ENCODE results near the gene PGM2L1.
"Not testable (repeated sequence)": the region's sequence is repeated elsewhere in the genome, so short reads cannot be mapped to it uniquely, and the experiment has no call there.

PGM2L1 gene

DNA sequence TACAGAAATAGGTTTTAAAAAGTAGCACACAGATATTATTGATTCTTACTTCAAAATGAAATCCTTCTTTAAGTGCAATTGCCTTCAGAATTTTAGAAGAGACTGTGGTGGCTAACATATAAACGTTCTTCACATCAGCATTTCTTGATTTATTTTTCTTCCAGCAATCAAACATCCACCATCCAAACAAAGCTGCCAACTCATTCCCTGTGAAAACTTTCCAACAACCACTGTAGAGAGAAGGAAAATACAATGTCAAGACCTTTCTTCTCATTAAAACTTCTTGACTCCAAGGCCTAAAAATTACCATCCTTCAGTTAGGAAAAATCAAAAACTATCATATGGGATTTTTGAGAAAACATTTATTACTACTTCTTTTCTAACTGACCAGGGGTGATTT lies 52.8 kb downstream of the PGM2L1 start:
- intact Hi-C loops (cut with DNase I): no loop called here
- DNase-seq: no peak

DNA sequence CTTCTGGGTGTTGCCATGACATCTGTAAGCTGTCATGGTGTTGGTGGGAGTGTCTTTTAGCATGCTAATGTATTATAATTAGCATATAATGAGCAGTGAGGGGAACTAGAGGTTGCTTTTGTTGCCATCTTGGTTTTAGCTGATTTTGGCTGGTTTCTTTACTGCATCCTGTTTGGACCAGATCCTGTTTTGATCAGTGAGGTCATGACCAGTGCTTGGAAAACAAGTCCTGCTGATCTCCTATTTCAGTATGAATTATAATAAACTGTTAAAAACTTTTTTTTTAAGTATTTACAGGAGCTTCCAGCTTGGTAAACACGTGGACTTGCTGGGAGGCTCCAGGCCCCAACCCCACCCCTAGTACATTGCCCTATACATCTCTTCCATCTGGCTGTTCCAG lies 56.3 kb downstream of the PGM2L1 start:
- intact Hi-C loops (cut with DNase I): no loop called here
- DNase-seq: no peak

DNA sequence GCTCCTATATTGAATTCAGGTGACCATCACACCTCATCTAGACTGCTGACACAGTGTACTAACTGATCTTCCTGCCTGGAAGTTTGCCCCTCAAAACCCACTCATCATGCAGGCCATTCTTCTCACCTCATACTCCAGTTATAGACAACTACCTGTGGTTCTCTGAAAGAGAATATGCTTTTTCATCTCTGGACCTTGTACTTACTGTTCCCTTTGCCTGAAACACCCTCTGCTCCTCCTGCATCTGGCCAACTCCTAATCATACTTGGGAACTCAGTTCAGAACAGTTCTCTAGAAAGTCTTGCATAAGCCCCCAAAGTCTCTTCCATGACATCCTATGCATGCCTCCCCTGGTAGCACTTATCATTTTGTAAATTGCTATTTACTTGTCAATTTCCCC lies 58.6 kb downstream of the PGM2L1 start:
- intact Hi-C loops (cut with DNase I): no loop called here
- DNase-seq: no peak

DNA sequence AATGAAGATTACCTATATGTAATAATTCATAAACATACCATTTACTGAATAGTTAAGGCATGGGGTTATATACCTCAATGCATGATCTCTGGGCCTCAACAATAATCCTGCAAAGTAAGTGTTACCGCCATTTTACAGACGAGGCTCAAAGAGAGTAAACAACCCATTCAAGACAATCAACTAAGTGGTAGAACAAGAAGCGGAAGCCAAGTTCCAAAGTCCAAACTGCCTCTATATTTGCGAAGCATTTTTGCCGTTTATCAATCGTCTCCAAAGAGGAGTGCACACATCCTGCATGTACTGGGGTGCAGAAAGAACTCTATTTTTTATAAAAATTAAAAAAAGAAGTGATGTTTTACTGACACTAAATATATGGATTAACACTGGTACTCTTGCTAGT lies 59.3 kb downstream of the PGM2L1 start:
- intact Hi-C loops (cut with DNase I): no loop called here
- DNase-seq: no peak

DNA sequence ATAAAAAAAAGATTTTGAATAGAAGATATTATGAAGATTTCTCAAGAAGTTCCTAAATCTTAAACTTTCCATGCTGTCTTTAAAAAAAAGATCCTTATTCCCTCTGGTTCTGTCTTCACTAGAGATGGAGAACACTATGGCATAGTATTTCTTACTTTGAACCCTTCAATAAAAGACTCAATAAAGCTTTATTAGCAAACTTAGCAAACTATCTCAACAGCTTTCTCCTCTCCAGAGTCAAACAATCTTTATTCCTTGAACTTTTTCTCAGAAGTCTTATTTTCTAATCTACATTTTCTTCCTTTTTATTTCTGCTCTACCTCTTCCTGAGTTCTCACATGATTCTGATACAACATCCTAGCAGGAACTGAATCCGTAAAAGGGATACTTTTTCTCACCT lies 65.0 kb downstream of the PGM2L1 start:
- DNase-seq: no peak
- intact Hi-C loops (cut with DNase I): no loop called here

DNA sequence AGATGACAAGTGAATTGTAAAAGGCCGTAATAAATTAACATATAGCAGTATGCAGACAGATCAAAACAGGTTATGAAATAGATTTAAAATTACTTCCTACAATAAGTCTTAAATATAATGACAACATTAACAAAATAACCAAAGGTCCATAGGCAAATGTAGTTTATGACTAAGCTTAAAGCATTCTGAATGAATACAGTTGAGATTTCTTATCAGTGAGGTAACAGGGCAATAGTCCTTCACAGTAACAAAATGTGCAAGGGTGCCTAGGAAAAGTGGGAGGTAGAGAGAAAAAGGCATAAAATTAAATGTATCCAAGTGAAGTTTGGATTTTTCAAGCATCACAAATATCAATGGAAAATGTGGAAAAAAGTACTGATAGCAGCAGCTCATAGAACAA lies 65.9 kb downstream of the PGM2L1 start:
- DNase-seq: no peak
- intact Hi-C loops (cut with DNase I): no loop called here

DNA sequence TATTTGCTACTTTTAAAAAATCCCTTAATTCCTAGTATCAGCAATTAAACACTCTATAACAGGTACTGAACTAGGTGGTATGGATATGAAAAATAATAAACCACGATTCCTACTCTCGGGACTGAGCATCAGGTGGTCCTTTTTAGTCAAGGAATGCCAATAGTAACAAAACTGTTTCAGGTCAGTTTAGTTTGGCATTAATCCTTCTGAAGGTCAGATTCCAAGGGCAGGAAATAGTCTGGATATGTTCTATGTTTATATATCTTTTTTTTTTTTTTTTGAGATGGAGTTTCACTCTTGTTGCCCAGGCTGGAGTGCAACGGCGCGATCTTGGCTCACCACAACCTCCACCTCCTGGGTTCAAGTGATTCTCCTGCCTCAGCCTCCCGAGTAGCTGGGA lies 67.2 kb downstream of the PGM2L1 start:
- intact Hi-C loops (cut with DNase I); DNase-seq: not testable (repeated sequence)

DNA sequence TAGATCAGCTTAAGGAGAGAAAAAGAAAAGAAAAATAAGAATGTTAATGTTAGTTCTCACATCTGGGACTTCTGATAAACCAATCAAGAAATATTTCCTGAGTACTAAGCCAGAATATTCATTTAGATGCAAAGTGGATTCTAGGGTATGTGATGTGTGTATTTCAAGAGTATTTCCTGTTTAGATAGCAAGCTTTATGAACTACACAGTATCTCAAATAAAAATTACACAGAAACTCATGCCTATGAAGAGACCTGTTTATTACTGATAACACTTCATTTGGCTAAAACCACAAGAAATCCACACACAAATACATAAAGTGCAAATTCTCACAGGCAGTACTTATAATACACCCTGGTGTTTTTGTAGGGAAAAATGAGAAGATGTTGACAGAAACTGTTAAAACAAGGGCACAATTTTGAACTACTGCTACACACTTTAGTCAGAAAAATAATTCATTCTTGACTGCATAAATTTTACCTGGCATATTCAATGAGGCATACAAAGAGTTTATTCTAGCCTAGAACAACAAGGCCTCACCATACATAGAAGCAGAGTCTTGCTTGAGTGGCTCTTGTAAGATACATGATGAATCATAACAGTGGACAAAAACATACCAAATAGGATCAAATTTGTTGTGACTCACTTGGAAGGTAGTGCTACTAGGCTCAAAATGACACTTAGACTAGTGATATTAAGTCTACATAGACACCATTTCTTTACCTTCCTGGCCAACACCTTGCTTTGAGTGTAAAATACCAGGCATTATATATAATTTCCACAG lies 68.0 kb downstream of the PGM2L1 start:
- intact Hi-C loops (cut with DNase I): no loop called here
- DNase-seq: no peak

DNA sequence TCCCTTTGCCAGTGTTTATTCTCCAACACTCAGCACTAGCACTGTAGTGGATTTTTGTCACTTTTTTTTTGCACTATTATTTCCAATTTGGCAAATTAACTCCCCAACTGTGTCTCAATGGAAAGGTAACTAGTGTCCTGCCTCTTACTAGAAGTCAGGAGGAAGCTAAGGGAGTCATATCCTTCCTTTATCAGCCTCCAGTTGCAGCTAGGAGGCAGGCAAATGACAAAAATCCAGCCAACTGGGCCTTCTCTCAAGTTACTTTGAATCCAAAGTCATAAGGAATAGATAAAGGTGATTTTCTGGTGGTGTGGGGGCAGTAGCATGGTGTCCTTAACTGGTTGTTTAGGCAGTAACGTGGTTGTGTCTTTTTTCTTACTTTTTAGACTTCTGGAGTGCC lies 71.2 kb downstream of the PGM2L1 start:
- no peak for DNase-seq
- intact Hi-C loops (cut with DNase I): no loop called here

DNA sequence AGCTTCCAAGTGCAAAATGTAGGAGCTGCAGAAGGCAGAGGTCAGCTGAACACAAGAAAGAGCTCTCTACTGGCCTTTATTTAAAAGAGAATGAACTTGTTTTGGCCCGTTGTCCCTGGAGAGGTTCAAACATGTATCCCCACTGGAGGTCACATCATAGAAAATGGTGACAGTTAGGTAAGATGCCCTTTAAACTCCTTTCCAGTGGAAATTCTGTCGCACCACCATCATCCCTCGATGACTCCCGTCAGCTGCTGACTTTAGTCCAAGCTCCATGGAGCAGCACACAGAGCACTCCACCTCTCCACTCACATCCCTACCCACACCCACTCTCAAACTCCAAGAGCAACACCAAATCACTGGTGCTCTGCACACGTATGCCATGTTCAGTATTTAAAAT lies 71.6 kb downstream of the PGM2L1 start:
- no peak for DNase-seq
- intact Hi-C loops (cut with DNase I): no loop called here

DNA sequence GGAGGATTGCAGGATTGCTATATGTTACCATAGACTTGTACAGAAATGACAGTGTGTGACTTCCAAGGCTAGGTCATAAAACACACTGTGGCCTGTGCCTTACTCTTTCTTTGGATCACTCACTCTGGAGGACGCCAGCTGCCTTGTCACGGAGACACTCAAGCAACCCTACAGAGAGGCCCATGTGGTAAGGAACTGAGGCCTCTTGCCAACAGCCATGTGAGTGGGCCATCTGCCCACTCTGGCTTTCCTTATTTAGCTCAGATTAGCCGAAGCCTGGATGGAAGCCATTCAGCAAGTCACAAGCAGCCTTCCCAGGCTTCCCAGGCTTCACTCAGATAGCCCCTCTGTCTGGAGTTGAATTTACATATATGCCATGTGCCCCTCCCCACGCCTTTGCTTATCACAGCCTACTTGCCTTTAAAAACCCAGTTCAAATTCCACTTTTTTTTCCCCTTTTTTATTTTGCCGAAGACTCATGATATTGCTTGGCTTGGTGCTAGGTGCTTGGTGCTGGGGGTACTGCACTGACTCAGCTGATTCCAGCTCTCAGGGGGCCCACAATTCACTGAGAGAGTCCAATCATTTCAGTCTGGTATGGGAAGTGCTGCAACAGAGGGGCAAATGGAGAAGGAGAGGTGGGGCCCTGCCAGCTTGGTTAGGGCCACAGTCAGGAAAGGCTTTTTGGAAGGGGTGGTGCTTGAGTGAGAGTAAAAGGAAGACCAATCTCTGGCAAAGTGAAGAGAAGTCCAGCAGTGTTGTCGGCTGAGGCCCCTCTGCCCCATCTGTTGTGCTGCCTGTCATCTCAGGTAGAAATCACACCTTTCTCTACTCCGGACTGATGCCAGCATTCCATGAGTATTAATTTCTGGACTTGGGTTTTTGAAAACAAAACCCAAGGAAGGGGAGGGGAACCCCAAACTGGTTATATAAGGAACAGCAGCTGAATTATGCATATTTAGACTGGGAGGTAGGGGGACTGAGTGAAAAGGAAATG lies 72.3 kb downstream of the PGM2L1 start:
- intact Hi-C loops (cut with DNase I): no loop called here
- DNase-seq: peak; percentile 43 to 94 (median 72)

DNA sequence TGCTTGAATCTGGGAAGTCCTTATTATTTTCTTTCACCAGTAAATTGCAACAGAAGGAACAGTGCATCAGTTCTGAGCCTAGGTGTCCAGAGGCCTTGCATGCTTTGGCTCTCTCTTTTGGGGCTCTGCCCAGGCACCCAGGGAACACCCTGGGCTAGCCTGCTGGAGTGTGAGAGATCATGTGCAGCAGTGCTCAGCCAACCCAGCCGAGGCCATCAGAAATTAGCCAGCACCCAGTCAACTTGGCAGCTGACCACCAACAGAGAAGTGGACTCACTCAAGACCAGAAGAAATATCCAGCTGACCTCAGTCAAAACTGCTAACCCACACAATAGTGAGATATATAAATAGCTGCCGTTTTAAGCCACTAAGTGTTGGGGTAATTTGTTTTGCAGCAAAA lies 75.6 kb downstream of the PGM2L1 start:
- DNase-seq: no peak
- intact Hi-C loops (cut with DNase I): no loop called here

DNA sequence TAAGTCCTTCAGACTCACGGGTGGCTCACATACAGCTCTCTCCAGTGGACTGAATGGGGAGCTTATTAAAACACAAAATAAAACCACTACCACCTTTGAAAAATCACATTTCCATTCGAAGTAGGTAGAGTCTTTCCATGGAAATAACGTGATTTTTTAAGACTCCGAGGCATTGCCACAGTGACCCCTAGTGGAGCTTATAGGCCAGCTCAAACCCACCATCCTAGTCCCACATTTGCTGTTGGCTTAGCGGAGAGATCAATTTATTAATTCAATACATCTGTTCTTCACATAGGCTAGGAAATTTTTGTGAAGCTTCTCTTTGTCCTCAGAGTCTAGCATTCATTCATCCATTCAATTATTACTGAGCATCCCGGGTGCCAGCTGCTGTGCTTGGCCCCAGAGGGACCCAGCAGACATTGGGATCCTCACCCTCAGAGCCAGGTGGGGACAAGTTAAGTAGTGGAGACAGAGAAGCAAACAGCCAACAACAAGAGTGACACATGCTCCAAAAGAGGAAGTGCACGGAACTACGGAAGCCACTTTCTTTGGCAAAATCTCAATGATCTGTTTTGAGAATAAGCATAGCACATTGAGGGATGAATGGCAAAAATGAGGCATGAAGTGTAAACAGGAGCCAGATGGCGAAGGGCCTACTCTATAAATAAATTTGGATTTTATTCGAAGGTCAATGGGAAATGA lies 76.6 kb downstream of the PGM2L1 start:
- peak in 1 of 10 donors; percentile 30 for DNase-seq
- intact Hi-C loops (cut with DNase I): no loop called here

DNA sequence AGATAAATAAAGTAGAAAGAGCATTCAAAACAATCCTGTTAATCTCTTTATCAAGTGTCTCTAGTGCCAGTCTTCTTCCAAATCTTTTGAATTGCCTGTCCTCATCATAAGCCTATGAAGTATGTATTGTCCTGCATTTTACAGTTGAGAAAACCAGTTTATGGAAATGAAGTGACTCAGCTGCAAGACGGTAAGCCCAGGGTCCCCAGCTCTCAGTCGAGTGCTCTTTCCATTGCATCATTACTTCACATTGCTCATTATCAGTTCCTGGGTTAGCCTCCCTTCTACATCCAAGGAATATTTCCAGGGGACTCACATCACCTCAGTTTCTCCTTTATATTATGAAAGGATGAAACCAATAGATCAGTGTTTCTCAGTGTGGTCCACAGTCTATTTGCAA lies 77.7 kb downstream of the PGM2L1 start:
- DNase-seq: no peak
- intact Hi-C loops (cut with DNase I): no loop called here

DNA sequence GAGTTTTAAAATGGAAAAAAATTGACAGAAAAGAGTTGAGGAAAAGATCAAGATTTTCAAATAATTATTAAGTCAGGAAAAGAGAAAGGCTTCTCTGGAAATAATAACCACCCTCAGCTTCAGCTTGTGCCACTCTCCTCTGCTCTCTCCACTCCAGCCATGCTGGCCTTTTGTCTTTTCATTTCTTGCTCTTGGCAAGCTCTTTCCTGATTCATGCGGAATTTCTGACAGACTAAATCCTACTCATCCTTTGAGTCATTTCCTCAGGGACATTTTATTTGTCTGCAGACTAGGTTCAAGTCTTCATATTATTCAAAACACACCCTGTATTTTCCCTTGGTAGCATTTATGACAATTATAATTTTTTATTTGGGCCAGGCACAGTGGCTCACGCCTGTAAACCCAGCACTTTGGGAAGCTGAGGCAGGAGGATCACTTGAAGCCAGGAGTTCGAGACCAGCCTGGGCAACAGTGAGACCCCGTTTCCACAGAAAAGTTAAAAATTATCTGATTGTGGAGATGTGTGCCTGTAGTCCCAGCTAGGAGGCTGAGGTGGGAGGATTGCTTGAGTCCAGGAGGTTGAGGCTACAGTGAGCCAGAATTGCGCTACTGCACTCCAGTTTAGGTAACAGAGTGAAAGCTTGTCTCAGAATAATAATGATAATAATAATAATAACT lies 79.0 kb downstream of the PGM2L1 start:
- intact Hi-C loops (cut with DNase I): no loop called here
- no peak for DNase-seq

DNA sequence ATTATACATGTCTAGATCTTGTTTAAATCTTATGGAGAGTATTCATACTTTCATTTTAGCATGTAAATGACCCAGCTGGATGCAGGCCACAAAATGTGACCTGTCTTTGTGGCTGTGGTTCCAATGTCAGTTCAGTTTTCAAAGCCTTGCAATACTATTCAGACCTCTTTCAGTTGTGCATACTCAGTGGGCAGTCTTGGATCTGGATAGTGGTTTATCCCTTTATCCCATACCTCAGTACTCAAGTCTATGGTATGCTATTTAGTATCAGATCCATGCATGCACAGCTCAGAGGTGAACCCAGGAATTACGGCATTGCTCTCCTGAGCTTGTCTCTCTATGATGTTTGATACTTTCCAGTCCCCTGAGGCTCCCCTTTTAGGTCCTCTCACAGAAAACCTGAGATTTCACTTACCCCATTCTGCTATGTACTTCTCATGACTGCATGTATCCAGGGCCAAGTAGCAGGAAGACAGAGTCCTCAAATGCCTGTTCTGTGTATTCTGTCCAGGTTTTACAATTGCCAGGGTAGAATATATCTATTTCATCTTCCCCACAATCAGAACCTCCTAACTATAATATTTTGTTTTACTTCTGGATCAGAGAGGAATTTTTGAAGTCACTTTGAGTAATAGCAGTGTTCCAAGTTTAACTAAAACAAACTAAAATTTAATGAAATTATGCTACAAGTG lies 79.8 kb downstream of the PGM2L1 start:
- DNase-seq: no peak
- intact Hi-C loops (cut with DNase I): no loop called here

DNA sequence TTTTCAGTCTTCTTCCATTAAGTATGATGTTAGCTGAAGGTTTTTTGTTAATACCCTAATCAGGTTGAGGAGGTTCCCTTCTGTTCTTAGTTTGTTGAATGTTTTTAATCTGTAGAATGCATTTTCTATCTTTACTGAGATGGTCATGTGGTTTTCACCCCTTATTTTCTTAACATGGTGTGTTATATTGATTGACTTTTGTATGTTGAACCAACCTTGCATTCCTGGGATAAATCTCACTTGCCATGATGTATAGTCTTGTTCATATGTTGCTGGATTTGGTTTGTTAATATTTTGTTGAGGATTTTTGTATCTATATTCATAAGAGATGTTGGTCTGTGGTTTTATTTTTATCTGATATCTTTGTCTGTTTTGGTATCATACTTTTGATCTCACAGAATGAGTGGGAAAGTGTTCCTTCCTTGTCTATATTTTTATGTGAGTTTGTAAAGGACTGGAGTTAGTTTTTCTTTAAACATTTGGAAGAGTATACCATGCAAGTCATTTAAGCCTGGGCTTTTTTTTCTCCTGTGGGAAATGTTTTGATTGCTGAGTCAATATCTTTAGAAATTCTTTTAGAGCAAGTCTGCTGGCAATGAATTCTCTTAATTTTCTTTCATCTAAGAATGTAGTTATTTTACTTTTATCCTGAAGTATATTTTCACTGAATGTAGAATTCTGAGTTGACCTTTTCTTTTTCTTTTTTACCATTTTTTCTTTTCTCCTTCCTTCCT lies 81.3 kb downstream of the PGM2L1 start:
- intact Hi-C loops (cut with DNase I): no loop called here
- DNase-seq: no peak

DNA sequence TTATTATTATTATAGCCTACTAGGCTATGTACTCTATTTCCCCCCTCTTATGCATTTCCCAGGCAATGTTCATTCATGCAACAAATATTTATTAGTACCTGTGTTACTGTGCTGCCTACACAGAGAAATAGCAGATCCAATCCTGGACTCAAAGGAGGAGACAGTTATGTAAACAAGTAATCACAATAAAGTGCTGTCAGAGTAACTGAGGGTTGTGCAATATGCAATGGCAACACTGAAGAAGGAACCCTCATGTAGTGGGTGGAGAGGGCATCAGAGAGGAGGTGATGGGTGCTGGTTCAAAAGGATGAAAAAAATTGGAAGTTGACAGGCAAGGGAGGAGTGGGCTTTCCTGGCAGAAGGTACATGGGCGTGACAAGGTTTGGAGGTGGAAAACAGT lies 85.9 kb downstream of the PGM2L1 start:
- DNase-seq: no peak
- intact Hi-C loops (cut with DNase I): no loop called here

DNA sequence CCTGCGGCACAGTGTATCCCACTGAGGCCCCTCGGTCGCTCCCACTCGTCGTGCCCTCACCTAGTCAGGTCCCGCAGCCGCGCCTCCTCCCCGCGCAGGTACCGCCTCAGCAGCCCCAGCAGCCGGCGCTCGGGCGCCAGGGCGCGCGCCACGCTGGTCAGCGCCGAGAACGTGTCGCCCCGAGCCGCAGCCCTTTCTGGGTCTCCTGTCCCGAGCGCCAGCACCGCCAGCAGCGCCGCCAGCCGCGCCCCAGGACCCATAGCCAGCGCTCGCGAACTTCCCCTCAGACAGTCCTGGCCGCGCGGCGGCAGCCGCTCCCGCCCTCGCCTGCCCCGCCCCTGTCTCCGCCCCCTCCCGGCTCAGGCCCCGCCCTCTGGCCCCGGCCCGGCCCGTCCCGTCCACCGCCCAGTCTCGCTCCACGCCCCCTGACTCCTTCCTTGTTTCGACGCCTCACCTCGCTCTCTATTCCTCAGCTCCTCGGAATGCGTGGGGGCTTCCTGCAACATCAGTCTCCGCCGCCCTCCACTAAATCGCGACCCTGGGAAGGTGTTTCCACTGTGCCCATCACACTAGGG lies 86.8 kb downstream of the PGM2L1 start, which contains the start of gene P4HA3:
Gene P4HA3, minus strand, starts transcription at position 289 of the 575 bp plus-strand sequence. Its CDS starts 29 bp downstream, at position 260.
- intact Hi-C loops (cut with DNase I): no loop called here
- peak in 8 of 10 donors; percentile 11 to 88 (median 34) for DNase-seq
